HG03575 (cell line): ENCODE results near the gene NPAS3.

Experiments
- ATAC-seq: cut with Tn5 transposase; IDR thresholded peaks from one replicate; pipeline ENCODE4 v1.9.1; 2021; ENCODE audit not compliant: unreplicated experiment, insufficient number of reproducible peaks, low FRiP score; ENCODE audit errors: extremely low read depth

The NPAS3 gene

DNA sequence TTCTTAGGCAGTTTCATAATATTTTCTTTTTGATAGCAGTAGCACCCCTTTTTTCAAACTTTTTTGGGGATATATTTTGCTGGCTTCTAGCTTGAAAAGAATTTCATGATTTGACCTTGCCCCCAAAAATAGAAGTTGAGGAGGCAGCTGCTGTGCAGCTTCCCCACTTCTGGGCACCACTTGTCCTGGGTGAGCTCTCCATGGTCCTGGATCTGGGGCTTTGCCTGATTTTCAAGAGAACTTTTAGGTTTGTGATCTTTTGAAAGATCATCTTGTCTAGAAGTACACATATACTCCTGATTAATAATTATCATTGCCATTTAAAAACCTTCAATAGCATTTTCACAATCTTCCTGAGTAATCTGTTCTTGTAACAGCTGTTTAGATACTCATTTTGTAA, 271.6 kb downstream of the NPAS3 start:
- ATAC-seq = no peak

DNA sequence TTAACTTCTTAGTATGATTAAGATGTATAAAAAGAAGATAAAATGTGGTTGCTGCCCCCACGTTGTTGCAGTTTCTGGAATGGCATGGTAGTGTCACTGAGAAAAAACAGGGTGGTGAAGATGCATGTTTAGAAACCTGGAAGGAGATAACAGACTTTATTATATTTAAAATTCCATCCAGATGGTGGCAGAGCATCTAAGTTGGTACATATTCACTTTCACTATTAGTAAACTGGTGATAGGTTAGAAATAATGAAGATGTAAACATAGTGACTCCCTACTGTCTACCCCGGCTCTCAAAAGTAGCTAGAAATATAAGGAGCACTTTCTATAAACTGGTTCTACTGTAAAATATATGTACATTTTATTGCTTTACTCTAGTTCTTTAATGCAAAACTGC, 279.3 kb downstream of the NPAS3 start:
- ATAC-seq = no peak

- ATAC-seq = no peak
Measured at GRCh38 chr14:33219957-33220356, 281.3 kb downstream of the NPAS3 start.

- no peak for ATAC-seq
Measured at GRCh38 chr14:33229269-33229929, 290.7 kb downstream of the NPAS3 start.

- ATAC-seq = no peak
Measured at GRCh38 chr14:33230021-33230420, 291.3 kb downstream of the NPAS3 start.

DNA sequence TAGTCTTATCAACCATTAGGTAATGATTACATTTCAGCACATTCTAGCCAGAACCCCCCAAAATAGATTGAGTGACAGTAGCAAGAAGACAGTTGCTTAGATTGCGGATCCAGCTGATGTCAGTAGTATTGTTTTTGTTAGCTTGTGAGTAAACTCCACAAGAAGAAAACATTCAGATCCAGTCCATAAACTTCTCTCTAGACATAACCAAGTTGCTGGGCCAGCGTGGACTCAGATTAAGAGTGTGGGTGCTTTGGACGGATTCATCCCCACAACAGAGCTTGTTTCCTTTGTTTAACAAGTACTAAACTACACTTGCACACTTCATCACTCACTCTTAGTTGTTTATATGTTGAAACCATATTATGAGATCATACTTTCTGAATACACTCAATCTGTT, 293.4 kb downstream of the NPAS3 start:
- no peak for ATAC-seq

- no peak for ATAC-seq
Measured at GRCh38 chr14:33237115-33237740, 298.5 kb downstream of the NPAS3 start.

GRCh38 chr14:33239465-33239864, 300.8 kb downstream of the NPAS3 start:
- ATAC-seq = no peak

GRCh38 chr14:33240466-33240865, 301.8 kb downstream of the NPAS3 start:
- ATAC-seq = no peak

- no peak for ATAC-seq
Measured at GRCh38 chr14:33241331-33241730, 302.7 kb downstream of the NPAS3 start.

DNA sequence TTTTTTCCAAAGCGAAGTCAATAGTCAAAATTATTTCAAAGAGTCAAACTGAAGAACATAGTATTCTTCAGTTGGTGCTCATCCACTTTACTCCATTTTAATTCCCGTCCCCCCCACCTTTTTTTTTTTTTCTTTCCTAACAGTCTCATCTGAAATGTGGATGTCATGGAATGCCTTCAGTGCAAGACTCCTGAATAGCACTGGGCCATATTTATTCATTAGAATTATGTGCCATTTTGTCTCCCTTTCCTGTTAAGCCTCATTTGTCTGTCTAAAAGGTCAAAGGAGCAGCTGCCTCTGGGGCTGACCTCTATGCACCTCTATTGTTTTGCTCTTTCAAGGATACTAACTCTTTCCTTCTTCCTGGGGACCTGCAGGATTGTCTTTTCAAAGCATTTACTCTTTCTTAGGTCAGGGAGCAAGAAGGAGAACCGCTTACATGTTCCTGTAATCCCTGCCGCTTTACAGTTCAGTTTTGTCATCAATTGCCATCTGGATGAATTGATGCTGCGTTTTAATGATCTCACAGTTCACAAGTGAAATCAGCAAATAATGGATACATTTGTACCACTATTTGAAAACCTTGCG, 310.6 kb downstream of the NPAS3 start:
- ATAC-seq = no peak

GRCh38 chr14:33250963-33251362, 312.3 kb downstream of the NPAS3 start:
- ATAC-seq = no peak

DNA sequence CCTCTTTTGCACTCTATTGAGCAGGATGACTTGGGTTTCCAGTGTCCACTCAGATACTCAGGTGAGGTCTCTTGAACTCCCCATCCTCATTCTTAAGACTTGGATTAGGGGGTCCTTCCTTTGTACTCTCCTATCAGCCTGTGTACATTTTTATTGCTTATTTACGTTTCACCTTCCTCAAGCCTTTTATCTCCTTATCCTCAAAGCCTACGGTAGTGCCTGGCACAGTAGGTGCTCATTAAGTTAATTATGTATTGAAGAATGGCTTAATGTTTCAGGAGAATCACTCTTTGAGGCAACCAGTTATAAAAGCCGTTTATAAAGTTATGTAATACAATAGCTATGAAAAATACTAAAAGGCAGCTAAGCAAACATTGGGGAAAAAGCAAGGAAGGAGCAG, 315.7 kb downstream of the NPAS3 start:
- no peak for ATAC-seq

DNA sequence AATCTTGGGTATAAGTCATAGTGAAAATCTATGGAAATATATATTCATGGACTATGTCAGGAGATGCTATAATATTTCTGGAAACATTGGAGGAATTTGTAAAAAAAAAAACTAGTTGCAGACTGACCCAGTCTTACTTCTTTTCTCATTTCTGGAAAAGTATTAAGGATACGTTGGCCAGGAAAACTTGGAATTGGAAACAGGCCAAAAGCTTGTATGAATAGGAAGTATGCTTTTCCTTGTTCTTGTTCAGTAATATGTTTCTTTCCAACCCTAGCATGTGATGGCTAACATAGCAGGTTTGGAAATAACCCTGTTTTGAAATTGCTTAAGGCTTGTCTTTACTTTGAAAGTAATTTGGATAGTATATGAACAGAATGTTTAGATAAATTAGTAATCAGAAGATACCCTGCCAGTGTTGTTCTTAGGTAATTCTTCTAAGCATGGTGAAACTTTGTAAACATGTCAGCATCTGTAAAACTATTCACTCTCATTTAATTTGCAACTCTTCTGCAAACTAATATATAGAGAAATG, 316.2 kb downstream of the NPAS3 start:
- ATAC-seq = no peak

GRCh38 chr14:33257796-33258195, 319.1 kb downstream of the NPAS3 start:
- ATAC-seq = no peak

DNA sequence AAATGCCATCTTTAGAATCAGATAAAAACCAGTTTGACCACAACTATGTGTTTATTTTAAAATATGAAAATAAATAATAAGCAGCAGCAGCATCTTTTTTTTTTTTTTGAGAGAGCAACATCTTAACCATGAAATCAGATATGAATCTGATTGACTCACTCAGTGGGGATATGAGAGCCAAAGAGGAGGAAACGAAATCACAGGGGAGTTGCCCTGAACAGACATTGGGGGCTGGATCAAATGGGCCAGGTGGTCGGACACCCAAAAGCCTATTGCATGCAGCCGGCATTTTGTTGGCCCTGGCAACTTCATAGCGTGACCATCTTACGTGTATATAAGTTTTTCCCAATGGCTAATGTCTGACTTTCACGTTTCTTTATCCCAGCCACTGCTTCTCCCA, 321.1 kb downstream of the NPAS3 start:
- no peak for ATAC-seq

DNA sequence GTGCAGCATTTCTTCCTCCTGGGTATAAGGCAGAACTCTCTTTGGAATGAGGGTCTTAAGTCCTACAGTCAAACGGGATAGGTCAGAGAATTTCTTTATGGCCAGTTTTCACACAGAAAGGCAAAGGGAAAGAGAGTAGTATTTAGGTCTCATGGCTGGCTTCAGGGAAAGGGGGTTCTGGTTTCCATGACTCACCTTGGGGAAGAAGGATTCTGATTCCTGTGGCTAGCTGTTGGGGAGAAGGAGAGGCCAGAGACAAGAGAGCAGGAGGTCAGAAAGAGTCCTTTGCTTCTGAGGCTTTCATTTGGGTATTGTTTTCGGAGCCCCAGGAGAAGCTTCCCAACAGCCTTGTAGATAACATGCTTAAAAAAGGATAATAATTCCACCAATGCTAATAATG, 332.5 kb downstream of the NPAS3 start:
- ATAC-seq = no peak

- ATAC-seq = no peak
Measured at GRCh38 chr14:33271891-33272290, 333.2 kb downstream of the NPAS3 start.

- no peak for ATAC-seq
Measured at GRCh38 chr14:33273978-33274377, 335.3 kb downstream of the NPAS3 start.

DNA sequence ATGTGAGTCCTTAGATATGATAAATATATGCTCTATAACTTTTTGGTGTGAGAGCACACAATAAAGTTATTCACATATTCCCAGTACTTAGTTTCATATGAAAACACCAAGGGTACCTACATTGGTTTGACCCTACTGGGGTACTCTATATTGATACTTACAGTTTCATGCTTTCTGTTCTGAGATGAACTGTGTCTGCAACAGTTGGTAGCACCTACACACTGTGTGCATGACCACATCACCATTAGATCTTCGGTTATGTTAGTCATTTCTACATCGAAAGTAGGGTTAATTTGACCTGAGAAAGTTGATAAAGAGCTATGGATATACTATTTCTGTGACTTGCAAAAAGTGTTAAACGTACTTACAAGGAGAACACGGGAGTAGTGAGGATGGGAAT, 337.2 kb downstream of the NPAS3 start:
- ATAC-seq = no peak
